Midbrain (tissue), 1 donor: ENCODE results near the gene CHST4.
"Not testable (repeated sequence)": the region's sequence is repeated elsewhere in the genome, so short reads cannot be mapped to it uniquely, and the experiment has no call there.

Experiments
- DNase-seq: peaks from one replicate; lab custom pipeline; 2025; lab: John Stamatoyannopoulos, UW

Gene CHST4

DNA sequence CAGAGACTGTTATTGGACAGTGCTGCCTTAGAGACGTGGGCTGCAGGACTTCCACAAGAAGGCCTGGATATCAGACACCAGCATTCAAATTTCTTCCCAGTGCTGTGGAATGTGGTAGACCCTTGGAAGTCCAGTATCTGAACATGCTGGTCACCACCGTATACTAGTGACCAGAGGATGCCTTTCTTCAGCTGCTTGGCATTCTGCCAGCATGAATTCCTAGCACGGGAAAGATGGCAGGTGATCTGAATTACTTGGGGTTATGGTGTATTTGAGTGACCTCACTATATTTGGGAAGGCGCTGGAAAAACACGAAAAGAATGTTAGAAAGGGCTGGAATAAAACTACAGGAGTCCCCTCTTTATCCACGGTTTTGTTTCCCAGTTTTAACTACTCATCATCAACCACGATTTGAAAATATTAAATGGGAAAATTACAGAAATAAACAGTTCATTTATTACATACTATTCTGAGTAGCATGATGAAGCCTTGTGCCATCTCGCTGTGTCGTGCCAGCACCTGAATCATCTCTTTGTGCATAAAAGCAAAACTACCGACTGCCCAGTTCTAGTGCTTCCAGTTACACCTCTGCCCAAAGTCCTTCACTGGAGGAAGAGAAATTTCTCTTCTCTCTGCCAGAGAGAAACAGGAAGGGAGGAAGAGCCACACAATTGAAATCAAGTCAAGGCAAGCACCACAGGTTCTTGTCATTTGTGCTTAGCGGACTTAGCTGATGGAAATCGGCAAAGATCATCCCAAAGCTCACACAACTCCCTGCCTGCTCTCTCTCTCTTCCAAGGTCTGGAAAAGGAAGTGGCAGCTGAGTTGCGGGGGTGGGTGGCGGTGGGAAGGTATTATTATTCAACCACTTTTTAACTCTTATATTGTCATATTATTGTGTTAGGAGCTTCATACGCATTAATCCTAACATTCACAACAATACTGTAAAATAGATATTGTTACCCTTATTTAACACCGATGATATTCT is 1.4 kb upstream of the CHST4 start:
- DNase-seq = no peak

DNA sequence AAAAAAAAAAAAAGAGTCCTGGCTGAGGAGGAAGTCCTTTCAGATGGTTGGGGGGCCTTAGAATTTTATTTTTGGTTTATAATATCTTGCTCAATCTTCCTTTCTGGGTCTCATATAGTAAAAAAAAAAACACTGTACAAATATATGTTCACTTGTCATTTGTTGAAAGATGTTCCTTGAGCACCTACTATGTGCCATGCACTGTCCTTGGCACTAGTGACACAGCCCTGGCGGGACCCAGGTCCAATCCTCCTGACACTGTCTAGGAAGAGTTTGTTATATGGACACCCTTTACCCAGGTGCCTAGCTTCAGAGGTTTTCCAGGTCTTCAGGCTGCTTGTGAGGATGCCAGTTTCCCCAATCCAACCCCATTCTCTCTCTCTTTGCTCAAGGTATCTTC is 2.0 kb downstream of the CHST4 start:
- no peak for DNase-seq

GRCh38 chr16:71528863-71529262 is 2.6 kb downstream of the CHST4 start:
- DNase-seq = no peak

DNA sequence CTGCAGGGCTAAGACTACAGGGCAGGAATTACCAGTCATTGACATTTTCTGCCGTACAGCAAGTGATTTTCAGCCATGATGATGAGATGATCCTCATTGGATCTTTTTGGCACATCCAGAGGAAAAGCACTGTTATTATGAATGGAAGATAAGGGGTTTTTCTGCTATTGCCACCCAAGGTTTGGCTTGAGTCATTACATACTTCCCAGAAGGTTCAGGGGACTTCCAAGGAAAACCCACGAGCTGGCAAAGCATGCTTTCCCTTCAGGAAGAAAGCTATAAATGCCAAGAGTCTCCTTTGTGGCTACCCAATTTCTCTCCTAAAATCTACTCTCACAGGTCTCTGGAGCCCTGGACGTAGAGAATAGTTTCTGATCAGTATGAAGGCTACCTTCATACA is 6.1 kb downstream of the CHST4 start:
- DNase-seq = no peak

DNA sequence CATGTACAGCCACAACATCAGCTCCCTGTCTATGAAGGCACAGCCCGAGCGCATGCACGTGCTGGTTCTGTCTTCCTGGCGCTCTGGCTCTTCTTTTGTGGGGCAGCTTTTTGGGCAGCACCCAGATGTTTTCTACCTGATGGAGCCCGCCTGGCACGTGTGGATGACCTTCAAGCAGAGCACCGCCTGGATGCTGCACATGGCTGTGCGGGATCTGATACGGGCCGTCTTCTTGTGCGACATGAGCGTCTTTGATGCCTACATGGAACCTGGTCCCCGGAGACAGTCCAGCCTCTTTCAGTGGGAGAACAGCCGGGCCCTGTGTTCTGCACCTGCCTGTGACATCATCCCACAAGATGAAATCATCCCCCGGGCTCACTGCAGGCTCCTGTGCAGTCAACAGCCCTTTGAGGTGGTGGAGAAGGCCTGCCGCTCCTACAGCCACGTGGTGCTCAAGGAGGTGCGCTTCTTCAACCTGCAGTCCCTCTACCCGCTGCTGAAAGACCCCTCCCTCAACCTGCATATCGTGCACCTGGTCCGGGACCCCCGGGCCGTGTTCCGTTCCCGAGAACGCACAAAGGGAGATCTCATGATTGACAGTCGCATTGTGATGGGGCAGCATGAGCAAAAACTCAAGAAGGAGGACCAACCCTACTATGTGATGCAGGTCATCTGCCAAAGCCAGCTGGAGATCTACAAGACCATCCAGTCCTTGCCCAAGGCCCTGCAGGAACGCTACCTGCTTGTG is 10.7 kb downstream of the CHST4 start:
- DNase-seq = no peak

DNA sequence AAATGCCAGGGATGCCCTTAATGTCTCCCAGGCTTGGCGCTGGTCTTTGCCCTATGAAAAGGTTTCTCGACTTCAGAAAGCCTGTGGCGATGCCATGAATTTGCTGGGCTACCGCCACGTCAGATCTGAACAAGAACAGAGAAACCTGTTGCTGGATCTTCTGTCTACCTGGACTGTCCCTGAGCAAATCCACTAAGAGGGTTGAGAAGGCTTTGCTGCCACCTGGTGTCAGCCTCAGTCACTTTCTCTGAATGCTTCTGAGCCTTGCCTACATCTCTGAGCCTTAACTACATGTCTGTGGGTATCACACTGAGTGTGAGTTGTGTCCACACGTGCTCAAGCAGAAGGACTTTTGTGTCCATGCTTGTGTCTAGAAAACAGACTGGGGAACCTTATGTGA is 11.4 kb downstream of the CHST4 start:
- DNase-seq = peak; percentile 12

DNA sequence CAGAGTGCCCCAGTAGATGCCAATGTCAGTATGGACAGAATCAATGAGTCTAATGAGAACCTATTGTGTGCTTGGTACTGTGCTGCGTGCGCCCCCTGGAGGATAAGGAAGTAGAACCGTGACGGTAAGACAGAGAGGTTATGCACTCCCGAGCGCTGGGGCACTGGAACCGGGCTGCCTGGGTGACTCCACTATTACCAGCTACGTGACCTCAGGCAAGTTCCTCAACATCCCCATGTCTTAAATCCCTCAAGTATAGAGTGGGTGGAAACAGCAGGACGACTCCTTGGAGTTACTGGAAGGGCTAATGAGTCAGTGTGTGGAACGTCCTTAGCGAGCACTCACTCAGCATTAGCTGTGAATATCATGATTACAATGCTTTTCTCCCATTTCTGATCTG is 16.2 kb downstream of the CHST4 start:
- DNase-seq = no peak

- no peak for DNase-seq
Measured at GRCh38 chr16:71547168-71547567, 20.9 kb downstream of the CHST4 start.

- DNase-seq = no peak
Measured at GRCh38 chr16:71552698-71553503, 26.7 kb downstream of the CHST4 start.

DNA sequence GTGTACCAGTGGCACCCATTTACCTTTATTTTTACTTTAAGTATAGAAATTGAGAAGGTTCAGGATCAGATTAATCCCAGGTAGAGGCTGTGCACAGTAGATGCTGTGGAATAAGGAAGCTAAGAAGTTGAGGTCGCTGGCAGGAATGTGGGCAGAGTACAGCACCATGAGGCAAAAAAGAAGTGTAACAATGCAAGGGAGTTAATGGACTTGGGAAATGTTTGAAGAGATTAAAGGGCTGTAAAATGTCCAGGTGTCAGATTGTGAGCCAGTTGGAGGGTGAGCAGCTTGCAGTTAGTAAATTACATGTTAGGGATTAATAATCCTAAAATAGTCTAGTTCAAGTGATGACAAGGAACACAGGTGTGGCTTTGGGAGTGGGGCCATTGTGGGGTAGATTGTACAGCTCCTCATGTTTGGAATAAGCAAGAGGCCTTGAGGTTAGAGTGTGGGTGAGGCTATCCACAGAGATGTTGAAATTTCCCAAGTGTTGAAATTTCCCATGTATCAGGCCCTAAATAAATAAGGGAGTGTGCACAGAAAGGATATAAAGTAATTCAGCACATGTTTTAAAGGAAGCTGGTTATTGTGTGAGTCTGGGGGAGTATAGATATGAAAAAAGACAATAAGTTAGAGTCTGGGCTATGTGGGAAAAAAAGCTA is 29.1 kb downstream of the CHST4 start:
- no peak for DNase-seq

- DNase-seq = no peak
Measured at GRCh38 chr16:71557299-71557698, 31.1 kb downstream of the CHST4 start.

DNA sequence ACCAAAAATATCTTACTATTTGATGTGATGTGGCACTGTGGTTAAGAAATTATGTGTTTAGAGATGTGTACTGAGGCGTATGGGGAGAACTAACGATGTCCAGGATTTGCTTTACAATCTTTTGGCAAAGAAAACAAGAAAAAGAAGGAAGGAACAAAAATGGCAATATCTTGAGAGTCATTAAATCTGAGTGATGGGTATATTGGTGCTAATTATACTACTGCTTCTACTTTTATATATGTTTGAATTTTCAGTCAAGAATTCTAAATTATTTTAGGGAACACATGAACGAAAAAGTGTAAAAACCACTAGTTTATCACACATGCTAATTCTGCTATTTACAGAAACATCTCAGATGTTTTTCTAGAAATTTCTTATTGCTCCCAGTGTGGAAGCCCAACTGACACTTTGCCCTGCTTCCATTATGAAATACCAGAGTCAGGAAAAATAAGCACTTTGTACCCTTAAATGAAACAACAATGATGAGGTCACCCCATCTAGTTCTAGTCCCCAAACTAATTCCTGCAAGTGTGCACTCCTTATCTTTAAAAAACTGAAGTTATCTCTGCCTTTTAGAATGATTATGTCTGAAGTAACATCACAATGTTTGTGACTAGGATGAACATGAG is 31.8 kb downstream of the CHST4 start:
- DNase-seq = no peak

GRCh38 chr16:71559855-71560254 is 33.6 kb downstream of the CHST4 start:
- DNase-seq = no peak

GRCh38 chr16:71561886-71562285 is 35.7 kb downstream of the CHST4 start:
- not testable (repeated sequence) for DNase-seq

- DNase-seq = no peak
Measured at GRCh38 chr16:71562552-71562951, 36.3 kb downstream of the CHST4 start.

DNA sequence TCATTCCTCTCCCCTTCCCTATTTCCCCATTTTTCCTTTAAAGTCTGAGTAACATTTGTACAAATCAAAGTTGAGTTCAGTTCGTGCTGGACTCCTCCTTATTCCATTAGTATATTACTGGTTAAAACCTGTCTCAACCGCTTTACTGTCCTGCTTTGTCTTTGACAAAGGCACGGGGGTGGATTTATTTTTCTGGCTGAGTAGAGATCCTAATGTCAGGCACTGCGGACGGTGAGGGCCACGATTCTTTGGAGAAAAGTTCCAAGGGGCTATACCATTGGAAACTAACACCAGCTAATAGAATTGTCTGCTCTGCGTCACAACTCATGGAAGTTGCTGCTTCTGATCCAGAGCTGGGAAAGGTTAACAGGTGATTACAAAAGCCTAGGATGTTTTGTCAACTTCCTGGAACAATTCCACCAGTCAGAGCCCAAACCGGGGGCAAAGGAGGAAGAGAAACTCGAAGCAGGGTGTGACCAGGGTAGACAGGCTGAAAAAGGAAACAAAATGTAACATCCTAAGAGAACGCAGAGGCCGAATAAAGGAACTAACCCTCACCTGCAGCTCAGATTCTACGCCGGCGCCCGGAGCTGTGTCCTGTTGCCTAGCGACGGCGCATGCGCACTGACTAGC is 38.2 kb downstream of the CHST4 start:
- no peak for DNase-seq

- DNase-seq = no peak
Measured at GRCh38 chr16:71565812-71566700, 39.8 kb downstream of the CHST4 start.

- no peak for DNase-seq
Measured at GRCh38 chr16:71567931-71568330, 41.7 kb downstream of the CHST4 start.

- DNase-seq = no peak
Measured at GRCh38 chr16:71568551-71568950, 42.3 kb downstream of the CHST4 start.

DNA sequence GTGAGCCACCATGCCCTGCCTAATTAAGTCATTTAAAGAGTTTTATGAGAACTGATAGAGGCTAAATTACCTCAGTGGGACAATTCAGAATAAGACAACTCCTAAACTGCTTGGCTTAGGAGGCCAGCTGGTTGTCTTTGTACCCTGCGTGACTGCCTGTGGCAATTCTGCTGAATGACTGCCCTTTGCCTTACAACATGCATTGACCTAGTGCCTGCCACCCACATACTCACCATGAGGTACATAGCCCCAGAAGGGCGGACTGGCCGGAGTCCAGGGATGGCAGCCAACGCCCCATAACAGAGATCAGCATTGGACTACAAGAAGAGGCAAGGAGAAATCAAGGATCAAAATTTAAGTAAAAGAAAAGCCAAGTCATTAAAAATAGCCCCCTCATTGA is 43.4 kb downstream of the CHST4 start:
- DNase-seq = no peak
